Activated naive CD4-positive, alpha-beta T cell treated with anti-CD3 and anti-CD28 coated beads for 36 hours (primary cell): Measurements from ENCODE around the gene HSPA12A. TPM values are rescaled to one million over a fixed set of nuclear protein-coding genes. Genes with fewer than 3 reads are reported as not detected.
A peak's percentile ranks its signal among the peaks of the same experiment; 100 is the strongest.

ENCODE experiments used
- CTCF ChIA-PET: fragments of 350-600 bp; sonication (Branson Sonifier 250); formaldehyde crosslinking; loops from one replicate; lab custom pipeline; 2021; ENCODE audit warnings: antibody characterized with exemption; lab: Charles Lee
- DNase-seq: peaks from one replicate; pipeline ENCODE4 v3.0.0-alpha.2; 2020
- H3K27ac Mint-ChIP-seq: one replicate; pipeline ENCODE4 v1.8.0; 2021; ENCODE audit warnings: mild to moderate bottlenecking, mixed read lengths
- H3K27me3 Mint-ChIP-seq: one replicate; pipeline ENCODE4 v1.8.0; 2021; ENCODE audit warnings: low read depth, mixed read lengths
- H3K36me3 Mint-ChIP-seq: one replicate; pipeline ENCODE4 v1.8.0; 2021; ENCODE audit warnings: low read depth, mixed read lengths
- H3K4me1 Mint-ChIP-seq: one replicate; pipeline ENCODE4 v1.8.0; 2021; ENCODE audit warnings: low read depth, mixed read lengths
- H3K4me3 Mint-ChIP-seq: one replicate; pipeline ENCODE4 v1.8.0; 2021; ENCODE audit warnings: mild to moderate bottlenecking, moderate library complexity, mixed read lengths
- H3K9me3 Mint-ChIP-seq: one replicate; pipeline ENCODE4 v1.8.0; 2021; ENCODE audit warnings: mixed read lengths
- intact Hi-C: fragments of 100-400 bp; cut with micrococcal nuclease; formaldehyde crosslinking; loops from one replicate; pipeline ENCODE4 v1.15.1; 2023
- total RNA-seq, 2 experiments: library from RNA; stranded (reverse); gene quantifications; one replicate each; pipeline ENCODE4 v1.2.3, GENCODE V29; 2021

Gene HSPA12A
- total RNA-seq, 2 experiments from 2014 or later: 0.05 TPM; not detected in 1

DNA sequence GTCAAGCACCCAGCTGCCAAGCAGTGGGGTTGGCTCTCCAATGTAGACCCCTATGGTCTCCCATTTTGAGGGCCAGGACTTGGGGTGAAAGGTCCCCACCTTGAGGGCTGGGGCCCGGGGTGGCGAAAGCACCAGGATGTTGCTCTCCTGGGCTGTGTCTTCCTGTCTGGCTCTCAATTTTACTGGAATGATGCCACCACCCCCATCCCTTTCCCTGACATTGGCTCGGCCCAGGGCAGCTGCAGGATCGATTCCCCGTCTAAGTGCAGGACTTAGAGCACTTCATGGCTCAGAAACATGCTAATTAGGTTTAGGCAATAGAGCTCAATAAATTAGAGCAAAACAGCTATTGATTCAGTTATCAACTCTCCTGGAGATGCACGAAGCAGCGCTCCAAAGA is 27.0 kb upstream of the HSPA12A start:
- no peaks in the 10 kb centered on the region for H3K9me3 Mint-ChIP-seq
- peaks cover 35% of the 10 kb centered on the region for H3K27me3 Mint-ChIP-seq
- CTCF ChIA-PET: interaction anchor here (1.4 kb wide), 1 partner anchor 35 kb away, joined by 3 read pairs; no protein-coding TSS in a partner anchor
- H3K4me1 Mint-ChIP-seq: no peaks in the 10 kb centered on the region
- no peak for DNase-seq
- H3K4me3 Mint-ChIP-seq: no peak overlapping the region
- no peaks in the 10 kb centered on the region for H3K36me3 Mint-ChIP-seq
- intact Hi-C loops: no loop called here
- no peak overlapping the region for H3K27ac Mint-ChIP-seq

DNA sequence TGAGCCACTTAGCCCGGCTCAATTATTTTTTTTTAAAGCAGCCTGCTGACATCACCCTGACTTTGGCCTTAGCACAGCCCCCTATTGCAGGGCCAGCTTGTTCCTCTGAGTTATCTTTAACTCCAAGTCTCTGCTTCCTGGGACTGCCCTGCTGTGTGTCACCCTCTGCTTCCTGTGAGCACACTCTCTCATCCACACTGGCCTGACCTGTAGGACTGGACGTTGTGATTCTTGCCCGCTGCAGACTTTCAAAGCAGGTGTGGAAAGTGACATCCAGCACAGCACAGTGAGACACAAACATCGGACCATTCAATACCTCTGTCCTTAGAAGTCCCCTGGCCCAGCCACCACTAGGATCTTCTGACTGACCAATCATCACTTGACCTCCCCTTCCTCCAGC is 26.4 kb upstream of the HSPA12A start:
- DNase-seq: no peak
- Mint-ChIP-seq H3K9me3 (no peaks in the 10 kb centered on the region), H3K4me3 (no peak overlapping the region), H3K27me3 (peaks cover 35% of the 10 kb centered on the region), H3K27ac (no peak overlapping the region), H3K4me1 (no peaks in the 10 kb centered on the region), H3K36me3 (no peaks in the 10 kb centered on the region)
- intact Hi-C loops: no loop called here
- CTCF ChIA-PET: interaction anchor here (1.4 kb wide), 1 partner anchor 35 kb away, joined by 3 read pairs; no protein-coding TSS in a partner anchor

DNA sequence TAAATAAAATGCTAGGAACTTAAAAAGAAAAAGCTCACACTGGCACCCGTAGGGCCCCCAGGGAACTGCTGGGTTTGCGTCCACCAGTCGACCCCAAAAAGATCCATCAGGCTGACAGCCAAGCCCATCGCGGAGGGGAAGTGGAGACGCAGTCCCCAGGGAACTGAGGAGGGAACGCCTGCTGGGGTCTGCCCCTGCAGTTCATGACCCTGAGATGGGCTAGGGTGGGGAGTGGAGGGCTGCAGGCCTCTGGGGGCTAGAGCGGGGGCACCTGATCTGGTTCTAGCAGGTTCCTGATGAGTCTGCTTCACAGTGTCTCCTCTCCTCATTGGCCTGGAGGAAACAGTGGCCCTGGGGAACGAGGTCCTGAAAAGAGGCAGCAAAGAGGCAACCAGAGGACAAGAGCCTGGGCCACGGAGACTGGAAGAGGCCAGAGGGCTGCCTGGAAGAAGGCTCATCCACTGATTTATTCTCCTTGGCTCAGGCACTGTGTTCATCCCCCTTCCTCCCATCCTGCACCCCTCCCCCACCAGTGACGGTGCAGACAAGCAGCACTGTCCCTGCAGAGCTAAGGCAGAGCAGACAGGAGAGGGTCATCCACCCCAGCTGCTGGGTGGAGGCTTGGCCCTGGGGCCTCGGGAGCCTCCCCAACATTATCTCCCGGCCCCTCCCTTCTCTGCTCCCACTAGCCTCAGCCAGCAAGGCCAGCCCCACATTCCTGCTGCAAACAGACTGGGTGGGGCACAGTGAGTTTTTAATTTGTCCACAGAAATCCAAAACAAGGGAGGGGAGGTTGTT is 24.7 kb upstream of the HSPA12A start:
- no peak for DNase-seq
- no peaks in the 10 kb centered on the region for H3K9me3 Mint-ChIP-seq
- no peaks in the 10 kb centered on the region for H3K36me3 Mint-ChIP-seq
- CTCF ChIA-PET: interaction anchor here (1.0 to 1.5 kb wide), 2 partner anchors 21 to 80 kb away, joined by 4 read pairs; no protein-coding TSS in a partner anchor
- no peaks in the 10 kb centered on the region for H3K4me1 Mint-ChIP-seq
- H3K27ac Mint-ChIP-seq: no peak overlapping the region
- intact Hi-C loops: no loop called here
- H3K27me3 Mint-ChIP-seq: peaks cover 50% of the 10 kb centered on the region
- H3K4me3 Mint-ChIP-seq: no peak overlapping the region

DNA sequence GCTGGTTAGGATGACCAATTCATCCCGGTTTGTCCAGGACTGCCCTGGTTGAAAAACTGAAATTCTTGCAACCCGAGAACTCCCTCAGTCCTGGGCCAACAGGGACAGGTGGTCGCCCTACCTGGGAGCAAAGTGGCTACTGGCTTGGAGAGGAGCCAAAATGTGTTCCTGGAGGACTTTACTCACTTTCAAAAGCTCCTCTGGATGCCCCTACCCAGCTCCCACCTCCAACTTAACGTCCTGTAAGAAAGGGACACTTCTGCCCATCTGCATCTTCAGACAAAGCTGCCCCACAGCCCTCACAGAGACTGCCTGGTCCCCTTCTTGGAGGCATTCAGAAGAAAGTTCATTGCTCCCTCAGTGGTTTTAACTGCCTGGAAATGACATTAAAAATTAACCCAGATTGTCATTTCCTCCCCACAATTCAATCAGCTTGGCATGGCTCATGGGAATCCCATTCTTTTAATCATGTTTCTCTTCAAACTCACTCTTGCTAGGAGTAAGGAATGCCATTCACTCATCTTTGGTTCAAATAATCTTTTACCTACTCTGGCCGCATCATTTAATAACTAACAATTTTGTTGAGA is 24.0 kb upstream of the HSPA12A start:
- Mint-ChIP-seq H3K4me3 (no peak overlapping the region), H3K4me1 (no peaks in the 10 kb centered on the region), H3K27ac (no peak overlapping the region), H3K9me3 (no peaks in the 10 kb centered on the region), H3K36me3 (no peaks in the 10 kb centered on the region), H3K27me3 (peaks cover 50% of the 10 kb centered on the region)
- CTCF ChIA-PET: interaction anchor here (1.0 to 1.5 kb wide), 2 partner anchors 22 to 80 kb away, joined by 4 read pairs; no protein-coding TSS in a partner anchor
- DNase-seq: no peak
- intact Hi-C loops: no loop called here

DNA sequence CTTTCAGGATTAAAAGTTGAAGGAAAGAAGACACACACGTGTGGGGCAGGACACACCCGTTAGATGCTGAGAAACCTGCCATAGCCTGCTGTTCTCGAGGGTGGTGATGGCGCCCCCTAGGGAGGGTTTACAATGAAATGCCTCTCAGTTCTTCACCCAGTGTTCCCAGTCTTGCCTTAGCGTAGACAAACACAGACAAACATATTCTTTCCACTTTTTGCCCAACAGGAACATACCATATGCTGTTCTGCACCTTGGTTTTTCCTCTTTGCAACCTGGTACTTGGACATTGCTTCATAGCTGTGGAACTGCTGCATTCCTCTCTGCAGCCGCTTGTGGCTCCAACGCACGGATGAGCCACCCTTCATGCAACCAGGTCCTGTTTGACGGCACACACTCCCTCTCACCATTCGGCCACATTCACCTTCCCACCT is 23.3 kb upstream of the HSPA12A start:
- CTCF ChIA-PET: interaction anchor here (0.5 to 2.9 kb wide), 3 partner anchors 23 to 84 kb away, joined by 3 to 11 read pairs (median 4); no protein-coding TSS in a partner anchor
- peak; percentile 66 for DNase-seq
- intact Hi-C loops: loop anchor here (1.0 to 2.0 kb wide), 2 partner anchors 75 to 83 kb away; no protein-coding TSS in a partner anchor
- Mint-ChIP-seq H3K27ac (no peak overlapping the region), H3K9me3 (no peaks in the 10 kb centered on the region), H3K4me3 (no peak overlapping the region), H3K4me1 (no peaks in the 10 kb centered on the region), H3K36me3 (no peaks in the 10 kb centered on the region), H3K27me3 (peaks cover 50% of the 10 kb centered on the region)

GRCh38 chr10:116764979-116765378 is 22.6 kb upstream of the HSPA12A start:
- CTCF ChIA-PET: interaction anchor here (0.7 to 2.9 kb wide), 3 partner anchors 26 to 1685 kb away, joined by 3 to 11 read pairs (median 3); no protein-coding TSS in a partner anchor
- no peak overlapping the region for H3K4me3 Mint-ChIP-seq
- intact Hi-C loops: loop anchor here (1.0 to 2.0 kb wide), 2 partner anchors 74 to 83 kb away; no protein-coding TSS in a partner anchor
- H3K9me3 Mint-ChIP-seq: no peaks in the 10 kb centered on the region
- H3K36me3 Mint-ChIP-seq: no peaks in the 10 kb centered on the region
- H3K4me1 Mint-ChIP-seq: no peaks in the 10 kb centered on the region
- H3K27me3 Mint-ChIP-seq: peaks cover 47% of the 10 kb centered on the region
- H3K27ac Mint-ChIP-seq: no peak overlapping the region
- DNase-seq: no peak

GRCh38 chr10:116763440-116763839 is 21.1 kb upstream of the HSPA12A start:
- Mint-ChIP-seq H3K4me1 (no peaks in the 10 kb centered on the region), H3K4me3 (no peak overlapping the region), H3K27me3 (peaks cover 42% of the 10 kb centered on the region), H3K36me3 (no peaks in the 10 kb centered on the region), H3K9me3 (peaks cover 8% of the 10 kb centered on the region), H3K27ac (no peak overlapping the region)
- intact Hi-C loops: no loop called here
- DNase-seq: no peak
- CTCF ChIA-PET: interaction anchor here (0.5 to 2.9 kb wide), 4 partner anchors 17 to 266 kb away, joined by 3 to 11 read pairs (median 4); no protein-coding TSS in a partner anchor

DNA sequence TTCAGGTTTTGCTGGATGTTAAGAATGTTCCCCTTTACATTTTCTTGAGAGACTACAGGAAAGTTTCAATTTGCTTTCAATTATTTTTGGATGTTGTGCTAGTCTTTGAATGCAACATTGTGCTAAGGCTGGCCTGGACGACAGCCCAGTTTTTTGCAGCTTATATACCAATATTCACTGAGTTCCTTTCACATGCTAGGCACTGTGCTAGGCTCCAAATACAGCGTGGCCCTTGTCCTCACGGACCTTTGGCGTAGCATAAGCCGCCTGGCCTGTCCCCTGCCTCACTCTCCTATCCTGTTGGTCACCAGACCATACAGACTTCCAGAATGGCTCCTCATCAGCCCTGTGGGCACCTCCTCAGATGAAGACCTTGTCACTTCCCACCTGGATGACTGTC is 19.5 kb upstream of the HSPA12A start:
- peaks cover 38% of the 10 kb centered on the region for H3K27me3 Mint-ChIP-seq
- CTCF ChIA-PET: interaction anchor here (1.7 to 2.0 kb wide), 2 partner anchors 27 to 80 kb away, joined by 4 to 7 read pairs; no protein-coding TSS in a partner anchor
- peaks cover 8% of the 10 kb centered on the region for H3K9me3 Mint-ChIP-seq
- DNase-seq: no peak
- no peaks in the 10 kb centered on the region for H3K4me1 Mint-ChIP-seq
- intact Hi-C loops: no loop called here
- no peaks in the 10 kb centered on the region for H3K36me3 Mint-ChIP-seq
- H3K27ac Mint-ChIP-seq: no peak overlapping the region
- H3K4me3 Mint-ChIP-seq: no peak overlapping the region

GRCh38 chr10:116760919-116761318 is 18.6 kb upstream of the HSPA12A start:
- Mint-ChIP-seq H3K4me1 (no peaks in the 10 kb centered on the region), H3K36me3 (no peaks in the 10 kb centered on the region), H3K9me3 (peaks cover 8% of the 10 kb centered on the region), H3K27me3 (peaks cover 36% of the 10 kb centered on the region), H3K4me3 (no peak overlapping the region), H3K27ac (no peak overlapping the region)
- CTCF ChIA-PET: interaction anchor here (2.0 kb wide), 1 partner anchor 79 kb away, joined by 7 read pairs; no protein-coding TSS in a partner anchor
- DNase-seq: no peak
- intact Hi-C loops: no loop called here

GRCh38 chr10:116757246-116757645 is 14.9 kb upstream of the HSPA12A start:
- CTCF ChIA-PET: no interaction called here
- peaks cover 9% of the 10 kb centered on the region for H3K9me3 Mint-ChIP-seq
- H3K4me3 Mint-ChIP-seq: no peak overlapping the region
- H3K27ac Mint-ChIP-seq: no peak overlapping the region
- peaks cover 27% of the 10 kb centered on the region for H3K27me3 Mint-ChIP-seq
- H3K36me3 Mint-ChIP-seq: no peaks in the 10 kb centered on the region
- no peak for DNase-seq
- H3K4me1 Mint-ChIP-seq: no peaks in the 10 kb centered on the region
- intact Hi-C loops: no loop called here

DNA sequence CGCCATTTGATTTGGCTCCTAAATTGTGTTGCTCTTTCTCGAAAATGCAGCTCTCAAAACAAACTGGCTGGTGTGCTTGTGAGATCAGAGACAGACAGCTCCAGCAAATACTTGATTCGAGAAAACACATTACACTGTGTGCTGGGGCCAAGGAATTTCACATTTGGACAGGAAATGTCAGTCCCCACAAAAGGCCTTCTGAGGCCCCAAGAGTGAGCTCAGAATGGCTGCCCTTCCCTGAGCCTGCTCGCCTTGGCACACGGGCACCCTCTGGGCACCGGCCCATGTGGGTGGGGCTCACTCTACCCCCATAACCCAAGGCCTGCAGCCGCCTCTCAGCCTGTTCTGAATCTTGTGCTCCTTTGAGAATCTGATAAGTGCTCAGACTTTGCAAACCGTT is 13.9 kb upstream of the HSPA12A start:
- intact Hi-C loops: no loop called here
- Mint-ChIP-seq H3K27ac (no peak overlapping the region), H3K4me1 (no peaks in the 10 kb centered on the region), H3K4me3 (no peak overlapping the region), H3K27me3 (peaks cover 31% of the 10 kb centered on the region), H3K9me3 (peaks cover 9% of the 10 kb centered on the region), H3K36me3 (no peaks in the 10 kb centered on the region)
- CTCF ChIA-PET: no interaction called here
- no peak for DNase-seq

DNA sequence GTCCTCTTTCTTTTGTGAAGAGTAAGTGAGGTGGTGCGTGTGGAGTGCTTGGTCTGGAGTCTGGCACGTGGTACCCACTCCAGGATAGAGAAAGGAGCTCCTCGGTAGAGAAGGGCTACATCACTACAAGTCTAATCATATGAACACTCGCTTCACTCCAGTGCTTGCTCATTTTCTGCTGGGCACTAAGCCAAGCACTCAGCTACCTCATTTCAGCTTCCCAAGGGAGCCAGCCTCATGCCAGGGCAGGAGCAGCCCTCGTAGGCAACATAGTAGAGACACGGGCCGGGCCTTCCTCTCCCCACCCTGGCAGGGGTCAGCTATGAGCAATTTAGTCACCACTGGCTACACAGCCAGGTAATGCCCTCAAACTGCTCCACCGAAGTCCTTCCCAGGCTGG is 11.4 kb upstream of the HSPA12A start:
- Mint-ChIP-seq H3K4me1 (no peaks in the 10 kb centered on the region), H3K9me3 (peaks cover 1% of the 10 kb centered on the region), H3K4me3 (no peak overlapping the region), H3K27me3 (peaks cover 39% of the 10 kb centered on the region), H3K36me3 (no peaks in the 10 kb centered on the region), H3K27ac (no peak overlapping the region)
- CTCF ChIA-PET: no interaction called here
- intact Hi-C loops: no loop called here
- no peak for DNase-seq
